Measurements from ENCODE around the gene EIF2A.

The EIF2A gene

DNA sequence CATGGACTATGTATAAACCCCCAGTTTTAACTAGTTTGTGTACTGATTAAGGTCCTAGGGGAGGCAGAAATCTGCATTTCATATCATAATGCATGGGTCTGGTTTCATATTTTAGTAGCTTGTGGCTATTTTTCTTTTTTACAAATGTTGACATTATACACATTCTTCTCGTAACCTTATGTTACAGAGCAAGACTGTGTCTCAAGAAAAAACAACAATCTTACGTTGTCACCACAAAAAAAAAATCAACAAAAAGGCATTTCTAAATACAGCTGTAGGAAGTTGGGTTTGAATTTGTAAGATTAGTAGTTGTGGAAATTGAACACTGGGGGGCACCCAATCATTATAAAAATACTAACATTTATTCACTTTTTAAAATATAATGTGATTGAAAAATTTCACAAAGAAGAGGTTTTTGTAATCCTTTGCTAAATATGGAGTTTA is 18.2 kb upstream of the EIF2A start:
- TF ChIP-seq, protein P1, sequence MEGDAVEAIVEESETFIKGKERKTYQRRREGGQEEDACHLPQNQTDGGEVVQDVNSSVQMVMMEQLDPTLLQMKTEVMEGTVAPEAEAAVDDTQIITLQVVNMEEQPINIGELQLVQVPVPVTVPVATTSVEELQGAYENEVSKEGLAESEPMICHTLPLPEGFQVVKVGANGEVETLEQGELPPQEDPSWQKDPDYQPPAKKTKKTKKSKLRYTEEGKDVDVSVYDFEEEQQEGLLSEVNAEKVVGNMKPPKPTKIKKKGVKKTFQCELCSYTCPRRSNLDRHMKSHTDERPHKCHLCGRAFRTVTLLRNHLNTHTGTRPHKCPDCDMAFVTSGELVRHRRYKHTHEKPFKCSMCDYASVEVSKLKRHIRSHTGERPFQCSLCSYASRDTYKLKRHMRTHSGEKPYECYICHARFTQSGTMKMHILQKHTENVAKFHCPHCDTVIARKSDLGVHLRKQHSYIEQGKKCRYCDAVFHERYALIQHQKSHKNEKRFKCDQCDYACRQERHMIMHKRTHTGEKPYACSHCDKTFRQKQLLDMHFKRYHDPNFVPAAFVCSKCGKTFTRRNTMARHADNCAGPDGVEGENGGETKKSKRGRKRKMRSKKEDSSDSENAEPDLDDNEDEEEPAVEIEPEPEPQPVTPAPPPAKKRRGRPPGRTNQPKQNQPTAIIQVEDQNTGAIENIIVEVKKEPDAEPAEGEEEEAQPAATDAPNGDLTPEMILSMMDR (IDR thresholded peaks at IDR 0.05): no peak
- no peak for DNase-seq (ENCODE audit: low spot score)
- H3K27ac ChIP-seq: no peak overlapping the region

DNA sequence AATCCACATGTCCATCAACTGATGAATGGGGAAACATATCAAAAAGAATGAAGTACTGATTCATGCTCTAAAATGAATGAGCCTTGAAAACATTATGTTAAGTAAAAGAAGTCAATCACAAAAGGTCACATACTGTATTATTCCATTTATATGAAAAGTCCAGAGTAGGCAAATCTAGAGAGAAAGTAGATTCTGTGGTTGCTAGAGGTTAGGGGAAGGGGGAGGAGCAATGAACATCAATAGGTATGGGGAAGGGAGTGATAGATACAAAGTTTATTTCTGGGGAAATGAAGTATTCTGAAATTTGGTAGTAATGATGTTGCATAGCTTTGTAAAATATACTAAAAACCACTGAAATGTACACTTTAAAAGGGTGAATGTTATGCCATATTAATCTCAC is 14.8 kb upstream of the EIF2A start:
- TF ChIP-seq, protein P1 (IDR thresholded peaks at IDR 0.05): no peak
- DNase-seq (ENCODE audit: low spot score): no peak
- H3K27ac ChIP-seq: no peak overlapping the region
- H3K4me3 ChIP-seq: no peak overlapping the region

More for the DNA sequence above, 18.2 kb upstream of the EIF2A start:
- no peak overlapping the region for H3K4me3 ChIP-seq

DNA sequence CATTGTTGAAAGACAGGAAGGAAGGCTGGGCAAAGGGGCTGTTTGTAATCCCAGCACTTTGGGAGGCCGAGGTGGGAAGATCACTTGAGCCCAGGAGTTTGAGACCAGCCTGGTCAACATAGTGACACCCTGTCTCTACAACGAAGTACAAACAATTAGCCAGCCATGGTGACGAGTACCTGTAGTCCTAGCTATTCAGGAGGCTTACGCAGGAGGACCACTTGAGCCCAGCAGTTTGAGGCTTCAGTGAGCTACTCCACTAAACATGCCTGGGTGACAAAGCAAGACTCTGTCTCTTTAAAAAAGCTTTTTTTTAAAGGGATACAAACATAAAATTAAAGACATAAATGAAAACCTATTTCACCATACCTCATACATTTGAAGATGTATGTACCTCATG is 11.4 kb upstream of the EIF2A start:
- TF ChIP-seq, protein P1 (IDR thresholded peaks at IDR 0.05): no peak

DNA sequence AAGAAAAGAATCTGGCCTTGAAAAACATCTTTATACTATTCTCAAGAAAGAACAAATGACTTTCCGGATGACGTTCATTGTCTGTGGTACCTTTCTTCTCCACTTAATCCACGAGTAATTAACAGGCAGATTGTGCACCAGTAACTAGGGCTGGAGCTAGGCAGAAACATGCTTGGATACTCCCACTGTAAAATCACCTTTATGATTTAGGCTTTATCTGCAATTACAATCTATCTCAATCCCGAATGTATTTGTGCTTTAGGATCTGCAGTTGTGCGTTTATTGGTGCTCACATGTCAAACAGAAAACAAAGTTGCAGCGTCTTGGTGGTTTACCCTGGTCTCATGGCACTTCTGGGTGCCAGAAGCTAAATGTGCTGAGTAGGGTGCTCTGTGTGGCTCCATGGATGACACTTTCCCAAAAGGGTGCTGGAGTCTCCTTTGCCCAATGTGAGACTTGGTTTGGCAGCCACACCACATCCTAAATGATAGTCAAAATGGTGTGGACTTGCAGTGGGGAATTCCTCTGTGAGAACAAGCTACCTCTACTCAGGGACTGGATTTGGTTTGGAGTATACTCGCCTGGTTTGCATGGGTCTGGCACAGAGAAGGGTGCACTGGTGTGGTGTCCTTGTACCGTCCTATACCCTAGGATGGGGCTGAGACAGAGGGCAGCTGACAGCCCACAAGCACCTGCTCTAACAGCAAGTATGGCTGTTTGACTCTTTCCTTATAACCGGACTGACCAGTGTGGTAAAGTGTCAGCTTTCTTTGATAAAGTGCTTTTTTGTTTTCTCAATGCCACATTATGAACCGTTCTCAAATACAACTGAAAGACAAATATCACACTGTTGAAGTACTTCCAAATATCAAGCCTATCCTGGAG is 8.0 kb upstream of the EIF2A start:
- TF ChIP-seq, protein P1 (IDR thresholded peaks at IDR 0.05): no peak
- H3K27ac ChIP-seq: no peak overlapping the region
- DNase-seq (ENCODE audit: low spot score): no peak
- H3K4me3 ChIP-seq: no peak overlapping the region

More for the DNA sequence above, 11.4 kb upstream of the EIF2A start:
- H3K27ac ChIP-seq: no peak overlapping the region
- no peak overlapping the region for H3K4me3 ChIP-seq
- no peak for DNase-seq (ENCODE audit: low spot score)

DNA sequence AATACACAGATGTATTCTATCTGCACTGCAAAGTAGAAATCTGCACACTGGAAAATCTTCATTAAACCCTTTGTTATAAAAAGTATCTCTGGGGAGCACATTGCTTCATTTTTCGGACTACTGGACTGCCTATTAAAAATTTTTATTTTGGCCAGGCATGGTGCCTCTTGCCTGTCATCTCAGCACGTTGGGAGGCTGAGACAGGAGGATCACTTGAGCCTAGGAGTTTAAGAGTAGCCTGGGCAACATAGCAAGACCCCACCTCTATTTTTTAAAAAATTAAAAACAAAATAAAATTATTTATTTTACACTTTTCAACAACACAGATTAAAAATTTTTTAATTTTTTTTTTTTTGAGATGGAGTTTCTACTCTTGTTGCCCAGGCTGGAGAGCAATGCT is 6.3 kb upstream of the EIF2A start:
- no peak overlapping the region for H3K4me3 ChIP-seq
- no peak overlapping the region for H3K27ac ChIP-seq
- TF ChIP-seq, protein P1 (IDR thresholded peaks at IDR 0.05): no peak
- no peak for DNase-seq (ENCODE audit: low spot score)

DNA sequence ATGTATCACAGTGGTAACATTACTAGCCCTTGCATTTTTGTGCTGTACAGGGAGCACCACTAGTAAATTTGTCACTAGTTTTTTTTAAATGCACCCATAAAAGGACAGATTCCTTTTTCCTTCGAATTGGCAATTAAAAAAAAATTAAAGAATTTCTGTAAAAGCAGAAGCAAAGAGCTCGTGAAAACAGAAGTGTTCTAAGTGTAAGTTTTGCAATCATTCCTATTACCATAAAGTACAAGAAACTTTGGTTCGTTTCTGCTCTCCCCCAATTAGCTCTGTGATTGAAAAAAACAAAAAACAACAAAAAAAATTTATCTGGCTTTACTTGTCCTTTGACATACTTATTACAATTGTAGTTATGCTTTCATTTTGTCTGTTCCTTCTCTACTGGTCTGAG is 5.6 kb upstream of the EIF2A start:
- TF ChIP-seq, protein P1 (IDR thresholded peaks at IDR 0.05): no peak
- no peak overlapping the region for H3K27ac ChIP-seq
- no peak overlapping the region for H3K4me3 ChIP-seq
- no peak for DNase-seq (ENCODE audit: low spot score)

DNA sequence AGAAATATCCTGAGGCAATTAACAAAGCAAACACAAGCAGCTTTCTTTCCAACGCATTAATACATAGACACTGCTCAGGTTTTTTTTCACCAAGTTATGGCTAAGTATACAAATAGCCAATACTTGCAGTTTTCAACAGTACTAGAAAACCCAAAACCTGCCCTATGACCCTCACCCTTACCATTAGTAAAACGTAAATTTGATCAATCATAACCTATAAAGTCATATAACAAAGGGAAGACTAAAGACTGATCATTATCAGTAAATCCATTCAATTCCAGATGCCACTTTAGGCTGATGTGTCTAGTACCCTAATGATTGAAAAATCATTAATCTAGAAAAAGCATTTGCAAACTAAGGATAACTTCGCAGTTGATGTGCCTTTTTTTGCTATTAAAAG is 3.5 kb upstream of the EIF2A start:
- H3K27ac ChIP-seq: no peak overlapping the region
- TF ChIP-seq, protein P1 (IDR thresholded peaks at IDR 0.05): no peak

More for the DNA sequence above, 3.5 kb upstream of the EIF2A start:
- DNase-seq (ENCODE audit: low spot score): no peak
- H3K4me3 ChIP-seq: no peak overlapping the region

All from coronary artery (tissue), 2 donors.